GM21447 (cell line): ENCODE results near the gene FOXRED2.
"Not testable (repeated sequence)": the region's sequence is repeated elsewhere in the genome, so short reads cannot be mapped to it uniquely, and the experiment has no call there.

Experiments
- ATAC-seq: cut with Tn5 transposase; IDR thresholded peaks from one replicate; pipeline ENCODE4 v1.9.1; 2021; ENCODE audit not compliant: unreplicated experiment

FOXRED2 gene

DNA sequence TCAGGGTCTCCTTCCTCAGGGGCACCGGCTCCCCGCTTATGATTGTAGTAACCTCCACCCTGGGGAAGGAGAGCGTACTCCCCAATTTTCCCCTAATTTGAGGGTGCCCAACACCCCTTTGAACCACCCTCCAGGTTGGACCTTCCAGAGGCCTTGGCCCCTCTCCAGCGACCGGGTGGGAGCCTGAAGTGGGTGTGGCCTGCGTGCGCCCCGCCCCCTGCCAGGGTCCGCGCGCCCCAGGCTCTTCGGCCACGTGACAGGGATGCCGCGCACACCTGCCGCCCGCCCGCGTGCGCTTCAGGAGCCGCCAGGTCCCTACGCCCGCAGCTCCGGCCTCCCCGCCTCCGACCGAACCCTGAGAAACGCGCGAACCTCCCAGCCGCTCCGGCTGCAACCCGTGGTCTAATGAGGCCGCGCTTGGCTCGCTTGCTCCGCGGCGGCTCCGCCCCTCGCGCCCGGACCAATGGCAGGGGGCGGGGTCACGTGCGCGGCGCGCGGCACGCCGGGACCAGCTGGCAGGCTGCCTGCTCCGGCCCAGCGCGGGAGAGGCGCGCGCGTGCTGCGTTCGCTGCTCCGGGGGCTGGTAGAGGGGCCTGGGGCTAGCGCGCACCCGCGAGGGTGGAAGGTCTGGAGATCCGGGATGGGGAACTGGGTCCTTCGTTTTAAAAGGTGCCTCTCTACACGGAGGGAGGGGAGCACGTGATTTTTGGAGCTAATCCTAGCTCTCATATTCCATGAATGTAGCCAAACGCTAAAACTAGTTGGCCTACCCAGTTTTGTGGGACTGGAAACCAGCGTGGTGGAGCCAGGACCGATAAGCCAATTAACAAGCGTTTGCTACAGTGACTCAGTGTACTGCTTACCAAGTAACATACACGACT lies at the start of gene FOXRED2:
Gene FOXRED2 (minus strand): TSS at position 404 of the 881 bp plus-strand sequence. CDS start 618 bp downstream, outside the sequence.
- peak; percentile 62 for ATAC-seq

DNA sequence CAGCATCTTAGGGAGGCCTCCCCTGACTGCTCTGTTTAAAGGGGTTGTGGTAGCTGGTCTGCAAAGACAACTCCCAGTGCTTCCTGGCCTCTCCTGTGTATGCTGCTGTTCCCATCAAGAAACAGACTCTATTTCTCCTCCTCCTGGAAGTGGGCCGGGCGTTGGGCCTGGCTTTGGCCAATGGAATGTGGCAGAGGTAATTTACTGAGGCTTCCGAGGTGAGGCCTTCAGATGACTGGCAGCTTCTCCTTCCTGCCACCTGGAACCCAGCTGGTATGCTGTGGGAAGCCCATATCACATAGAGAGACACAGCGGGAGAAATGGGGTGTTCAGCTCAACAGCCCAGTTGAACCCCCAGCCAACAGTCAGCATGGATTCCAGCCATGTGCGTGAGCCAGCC lies 47.3 kb upstream of the FOXRED2 start:
- no peak for ATAC-seq

DNA sequence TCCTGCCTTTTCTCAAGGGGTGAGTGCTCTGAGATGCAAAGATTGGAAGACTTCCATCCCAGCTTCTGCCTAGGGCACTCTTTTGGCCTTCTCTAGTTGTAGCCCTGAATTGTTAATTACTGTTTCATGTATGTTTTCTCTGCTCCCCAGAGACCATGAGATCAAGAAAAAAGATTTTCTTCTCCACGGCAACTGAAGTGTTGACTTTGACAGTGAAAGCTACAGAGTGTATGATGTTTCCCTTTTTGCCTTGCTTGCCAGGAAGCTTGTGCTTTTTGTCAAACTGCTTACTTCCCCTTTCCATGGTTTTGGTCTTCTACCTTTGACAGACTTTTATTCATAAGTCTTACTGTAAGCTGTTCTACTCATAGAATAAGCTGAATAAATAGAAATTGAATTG lies 45.4 kb upstream of the FOXRED2 start:
- ATAC-seq, result no peak

DNA sequence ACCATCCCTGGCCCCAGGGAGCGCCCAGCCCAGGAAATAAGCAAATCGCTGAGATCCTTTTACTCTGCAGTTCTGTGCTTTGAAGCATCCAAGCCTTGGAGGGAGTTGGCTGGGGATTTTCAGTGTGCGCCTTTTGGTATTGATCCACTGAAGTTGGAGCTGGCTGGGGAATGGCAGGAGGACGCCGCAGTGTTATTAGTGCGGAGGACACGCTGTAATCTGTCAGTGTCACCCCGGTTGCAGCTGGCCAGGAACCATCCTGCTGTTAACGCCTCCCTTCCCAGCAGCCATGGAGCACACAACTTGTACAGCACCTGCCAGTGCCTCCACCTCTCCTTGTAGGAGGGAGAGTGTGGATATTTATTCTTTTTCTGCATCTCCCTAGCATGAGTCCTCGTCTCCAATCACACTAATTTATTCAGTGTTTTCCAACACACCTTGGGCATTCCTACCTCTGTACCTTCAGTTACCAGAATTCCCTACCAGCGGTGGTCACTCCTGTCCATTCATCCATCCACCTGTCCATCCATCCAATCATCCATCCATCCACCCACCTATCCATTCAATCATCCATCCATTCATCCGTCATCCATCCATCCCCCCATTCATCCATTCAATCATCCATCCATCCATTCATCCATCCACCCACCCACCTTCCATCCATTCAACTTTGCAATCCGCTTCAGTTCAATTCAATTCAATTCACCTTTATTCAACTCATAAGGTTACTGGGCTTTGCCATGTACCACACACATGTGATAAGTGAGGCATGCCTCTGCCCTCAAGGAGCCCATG lies 44.1 kb upstream of the FOXRED2 start:
- ATAC-seq, result no peak

DNA sequence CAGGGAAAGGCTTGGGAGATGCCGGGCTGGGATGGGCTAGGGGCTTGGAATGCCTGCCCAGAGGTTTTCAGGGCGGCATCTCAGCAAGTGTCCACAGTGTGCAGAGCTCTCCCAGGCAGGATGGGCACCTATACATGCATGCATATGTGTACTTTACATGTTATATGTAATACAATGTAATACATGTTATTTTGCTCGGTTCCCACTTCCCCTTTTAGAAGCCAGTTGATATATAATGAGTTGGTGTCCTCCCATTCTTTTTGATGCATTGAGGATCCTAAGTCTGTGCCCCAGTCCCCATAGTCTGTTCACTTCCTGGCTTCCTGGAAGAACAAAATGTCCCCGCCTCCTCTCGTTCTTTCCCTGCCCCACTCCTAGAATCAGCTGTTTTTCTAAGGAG lies 42.2 kb upstream of the FOXRED2 start:
- no peak for ATAC-seq

DNA sequence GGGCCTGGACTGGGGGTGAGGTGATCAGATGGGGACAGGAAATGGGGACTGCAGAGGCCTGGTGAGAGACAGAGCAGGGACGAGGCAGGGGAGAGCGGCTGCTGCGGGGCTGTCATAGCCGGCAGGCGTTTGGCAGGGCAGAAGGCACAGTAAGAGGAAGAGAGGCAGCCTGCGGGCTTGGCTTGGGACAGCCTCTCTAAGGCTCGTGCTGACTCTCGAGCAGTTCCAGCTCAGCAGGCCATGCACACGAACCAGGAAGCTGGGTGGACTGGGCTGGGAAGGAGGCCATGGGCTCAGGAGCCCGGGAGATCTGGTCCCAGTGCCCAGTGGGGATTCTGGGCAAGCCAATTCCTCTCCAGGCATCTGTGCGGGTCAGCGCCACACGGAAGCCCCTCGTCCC lies 41.8 kb upstream of the FOXRED2 start:
- no peak for ATAC-seq

DNA sequence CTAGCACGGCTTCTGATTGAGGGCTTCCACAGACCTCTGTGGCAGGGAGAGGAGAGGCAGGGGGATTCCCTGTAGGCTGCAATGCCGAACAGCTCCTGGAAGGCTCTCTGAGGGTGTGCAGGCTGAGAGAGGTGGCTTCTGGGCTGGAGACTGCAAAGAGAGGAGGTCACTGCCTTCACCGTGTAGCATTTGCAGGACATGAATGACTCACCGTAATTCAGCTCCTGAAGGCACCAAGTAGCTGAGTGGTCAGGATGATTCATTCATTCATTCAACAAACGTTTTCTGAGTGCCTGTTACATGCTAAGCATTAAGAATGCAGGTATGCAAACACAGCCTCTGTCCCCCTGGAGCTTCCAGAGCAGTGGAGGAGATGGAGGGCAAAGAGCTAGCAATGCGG lies 40.1 kb upstream of the FOXRED2 start:
- no peak for ATAC-seq

DNA sequence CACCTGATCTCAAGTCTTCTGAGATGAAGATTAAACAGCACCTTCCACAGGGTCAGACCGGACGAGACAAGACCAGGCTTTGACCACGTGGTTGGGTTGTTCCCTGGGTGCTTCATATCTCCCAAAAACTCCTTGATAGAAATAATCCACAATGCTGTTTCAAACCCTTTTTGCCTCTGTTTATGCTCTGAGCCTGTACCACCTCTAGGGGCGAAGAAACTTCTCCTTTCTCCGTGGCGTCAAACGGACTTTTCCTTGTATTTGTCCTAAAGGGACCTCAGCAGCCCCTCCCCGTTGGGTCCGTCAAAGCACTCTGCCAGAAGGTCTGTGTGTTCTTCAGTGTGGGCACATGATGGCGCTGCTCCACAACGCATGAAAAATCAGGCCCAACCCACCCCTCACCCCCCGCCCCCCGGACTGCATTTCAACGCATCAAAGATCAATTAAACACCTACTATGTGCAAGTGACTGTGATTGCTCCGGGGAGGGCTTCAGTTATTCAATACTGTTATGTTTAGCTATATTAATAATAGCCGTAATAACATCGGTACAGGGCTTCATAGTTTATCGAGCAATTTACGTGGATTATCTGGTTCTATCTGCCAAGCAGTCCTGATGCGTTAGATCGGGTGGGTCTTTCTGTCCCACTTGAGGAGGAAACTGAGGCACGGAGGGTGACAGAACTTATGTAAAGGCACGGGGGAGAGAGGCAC lies 39.4 kb upstream of the FOXRED2 start:
- no peak for ATAC-seq

DNA sequence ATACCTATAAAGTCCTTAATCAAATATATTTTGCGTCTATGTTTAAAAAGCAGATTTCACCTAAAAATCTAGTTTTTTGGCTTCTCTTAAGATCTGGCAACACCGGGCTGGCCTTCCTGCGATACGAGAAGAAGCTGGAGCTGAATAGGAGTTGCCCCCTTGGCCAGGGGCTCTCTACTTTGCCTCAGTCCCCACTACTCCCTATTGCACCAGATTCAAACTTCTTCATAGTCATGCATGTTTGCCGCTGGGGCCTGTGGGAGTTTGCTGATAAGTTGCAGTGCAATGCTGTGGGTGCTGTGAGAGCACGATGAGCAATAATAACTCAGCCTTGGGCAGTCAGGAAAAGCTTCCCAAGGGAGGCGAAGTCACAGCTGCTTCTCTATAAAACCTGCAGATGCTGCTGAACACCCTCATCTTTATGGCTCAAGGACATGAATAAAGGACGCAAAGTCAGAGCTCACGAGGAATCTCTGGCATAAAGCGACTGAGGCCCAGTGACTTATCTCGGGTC lies 37.3 kb upstream of the FOXRED2 start:
- ATAC-seq, result no peak

DNA sequence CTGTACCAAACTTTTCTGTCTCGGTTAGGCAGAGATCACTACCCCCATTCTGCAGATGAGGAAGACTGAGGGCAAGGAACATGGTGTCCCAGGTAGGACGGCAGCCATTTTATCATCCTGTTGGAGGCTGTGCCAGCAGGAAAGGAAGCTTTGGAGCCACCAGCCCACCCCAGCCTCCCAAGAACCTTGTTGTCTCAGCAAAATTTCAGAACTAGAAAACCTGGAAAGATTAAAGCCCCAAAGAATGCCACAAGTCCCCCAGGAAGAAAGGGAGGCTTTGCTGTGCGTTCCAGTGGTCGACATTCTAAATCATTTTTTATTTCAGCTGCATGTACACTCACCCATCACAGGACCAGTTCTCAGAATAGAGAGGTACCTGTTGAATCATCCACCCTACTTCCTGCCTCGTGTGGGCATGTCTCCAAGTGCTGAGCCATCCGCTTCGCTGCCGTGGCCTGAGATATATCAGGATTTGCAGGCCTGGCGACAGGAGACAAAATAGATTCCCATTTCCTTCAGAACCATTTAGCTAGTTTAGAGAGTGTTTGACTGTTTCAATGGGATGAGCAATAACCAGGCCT lies 35.1 kb upstream of the FOXRED2 start:
- no peak for ATAC-seq

DNA sequence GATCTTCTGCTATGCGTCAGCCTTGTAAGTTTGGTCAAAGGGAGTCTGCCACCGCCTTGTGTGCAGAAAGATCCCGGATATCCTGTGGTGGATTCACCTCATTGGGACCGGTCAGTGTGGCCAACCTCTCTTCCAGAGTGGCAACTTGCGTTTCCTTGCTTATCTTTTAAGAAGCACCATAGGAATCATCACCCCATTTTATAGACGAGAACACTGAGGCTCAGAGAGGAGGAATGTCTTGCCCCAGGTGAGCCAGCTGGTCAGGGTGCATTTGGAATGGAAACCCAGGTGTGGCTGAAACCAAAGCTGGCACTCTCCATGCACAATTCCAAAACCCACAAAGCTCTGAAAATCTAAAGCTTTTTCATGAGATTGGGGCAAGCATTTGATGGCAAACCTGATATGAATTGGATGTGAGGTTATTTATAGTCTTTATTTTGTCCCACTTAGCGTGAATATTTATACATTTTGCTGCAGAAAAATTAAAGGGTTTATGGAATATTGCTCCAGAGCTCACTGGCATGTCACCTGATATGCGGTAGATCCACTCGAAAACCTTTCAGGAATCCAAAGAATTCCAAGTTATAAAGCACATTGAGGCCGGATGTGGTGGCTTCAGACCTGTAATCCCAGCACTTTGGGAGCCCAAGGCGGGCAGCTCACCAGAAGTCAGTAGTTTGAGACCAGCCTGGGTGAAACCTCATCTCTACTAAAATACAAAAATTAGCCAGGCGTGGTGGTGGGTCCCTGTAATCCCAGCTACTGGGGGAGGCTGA lies 34.2 kb upstream of the FOXRED2 start:
- no peak for ATAC-seq

DNA sequence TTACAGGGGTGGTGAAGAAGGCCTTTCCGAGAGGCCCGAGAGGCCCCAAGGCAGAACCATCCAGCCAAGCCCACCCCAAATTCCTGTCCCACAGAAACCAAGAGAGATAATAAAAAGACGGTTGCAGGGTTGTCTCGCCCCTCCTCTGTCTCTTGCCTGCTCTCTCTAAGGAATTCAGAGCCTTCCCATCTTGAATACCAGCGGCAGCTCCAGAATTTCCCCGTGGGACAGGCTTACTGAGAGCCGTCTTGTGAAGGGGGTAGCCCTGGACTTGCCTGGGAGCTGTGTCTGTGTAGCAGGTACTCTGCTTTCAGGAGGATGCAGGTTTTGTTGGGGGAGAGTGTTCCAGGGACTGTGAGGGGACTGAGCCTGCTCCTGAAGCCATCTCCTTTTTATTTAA lies 31.7 kb upstream of the FOXRED2 start:
- ATAC-seq, result no peak

DNA sequence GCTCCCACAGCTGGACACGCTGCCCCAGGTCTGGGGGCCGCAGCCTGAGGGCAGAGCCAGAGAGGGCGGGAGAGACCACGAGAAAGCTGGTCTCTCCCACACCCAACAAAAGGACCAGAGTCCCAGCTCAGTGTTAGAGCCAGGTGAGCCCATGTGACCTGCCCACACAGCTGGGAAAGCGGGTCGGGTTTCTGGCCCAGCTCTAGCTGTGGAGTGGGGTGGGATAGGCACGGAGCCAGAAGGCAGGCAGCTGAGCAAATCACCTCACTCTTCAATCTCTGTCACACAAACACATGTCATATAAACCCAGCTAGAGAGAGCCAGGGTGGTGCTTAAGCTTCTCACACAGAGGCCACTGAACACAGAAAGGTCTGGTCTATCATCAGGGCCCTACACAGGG lies 29.9 kb upstream of the FOXRED2 start:
- ATAC-seq, result no peak

DNA sequence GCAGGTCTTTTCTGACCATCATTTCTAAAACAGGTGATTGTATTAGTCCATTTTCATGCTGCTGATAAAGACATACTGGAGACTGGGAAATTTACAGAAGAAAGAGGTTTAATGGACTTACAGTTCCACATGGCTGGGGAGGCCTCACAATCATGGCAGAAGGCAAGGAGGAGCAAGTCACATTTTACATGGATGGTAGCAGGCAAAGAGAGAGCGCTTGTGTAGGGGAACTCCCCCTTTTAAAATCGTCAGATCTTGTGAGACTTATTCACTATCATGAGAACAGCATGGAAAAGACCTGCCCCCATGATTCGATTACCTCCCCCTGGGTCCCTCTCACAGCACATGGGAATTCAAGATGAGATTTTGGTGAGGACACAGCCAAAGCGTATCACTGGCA lies 26.5 kb upstream of the FOXRED2 start:
- ATAC-seq, result not testable (repeated sequence)

DNA sequence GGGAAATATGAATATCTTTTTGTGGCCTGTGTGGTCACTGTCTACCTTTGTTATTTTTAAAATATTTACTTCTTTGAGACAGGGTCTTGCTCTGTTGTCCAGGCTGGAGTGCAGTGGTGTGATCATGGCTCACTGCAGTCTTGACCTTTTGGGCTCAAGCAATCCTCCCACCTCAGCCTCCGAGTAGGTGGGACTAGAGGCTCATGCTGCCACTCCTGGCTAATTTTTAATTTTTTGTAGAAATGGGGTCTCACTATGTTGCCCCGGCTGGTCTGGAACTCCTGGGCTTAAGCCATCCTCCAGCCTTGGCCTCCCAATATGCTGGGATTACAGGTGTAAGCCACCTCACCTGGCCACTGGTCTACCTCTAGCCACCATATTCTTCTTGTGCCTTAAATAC lies 25.6 kb upstream of the FOXRED2 start:
- ATAC-seq, result no peak

DNA sequence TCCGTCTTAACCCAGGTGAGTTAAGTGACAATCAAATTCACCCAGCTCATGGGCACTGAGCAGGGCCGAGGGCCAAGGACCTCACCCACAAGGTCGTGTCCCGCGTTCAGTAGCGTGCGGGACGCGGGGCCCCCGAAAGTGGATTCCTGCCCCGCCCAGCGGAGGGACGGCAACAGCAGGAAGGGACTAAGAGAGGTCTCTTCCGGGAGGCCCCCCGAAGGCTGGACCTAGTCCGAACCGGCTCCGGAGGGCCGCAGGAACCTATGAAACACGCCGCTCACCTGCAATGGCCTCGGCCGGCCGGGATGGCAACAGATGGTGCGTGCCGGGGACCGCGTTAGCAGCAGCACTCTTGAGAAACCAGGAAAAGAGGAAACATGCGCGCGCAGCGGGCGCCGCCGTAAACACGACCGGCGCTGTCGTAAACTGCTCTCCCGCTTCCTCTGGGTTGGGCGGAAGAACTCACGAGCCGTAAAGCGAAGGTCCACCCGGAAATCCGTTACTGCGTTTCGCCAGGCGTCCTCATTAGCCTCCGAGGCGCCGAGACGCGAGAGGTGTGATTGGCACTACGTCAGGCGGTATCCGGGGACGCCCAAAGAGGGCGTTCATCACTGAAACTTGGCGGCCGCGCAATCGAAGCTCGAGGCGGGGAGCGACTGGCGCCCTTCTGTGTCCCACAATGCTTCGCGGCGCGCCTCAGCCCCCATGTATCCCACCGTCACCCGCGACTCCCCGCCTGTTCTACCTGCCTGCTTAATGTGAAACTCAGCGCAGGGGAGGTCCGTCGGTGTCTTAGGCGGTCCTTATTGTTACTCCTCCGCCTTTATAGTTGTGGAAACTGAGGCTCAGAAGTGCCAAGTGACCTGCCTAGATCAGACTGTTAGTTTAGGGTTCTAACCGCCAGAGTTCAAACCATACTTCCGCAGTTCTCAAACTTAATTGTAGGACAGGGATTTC lies 22.2 kb upstream of the FOXRED2 start, which contains the start of gene EIF3D:
Gene EIF3D (minus strand): TSS at position 372 of the 957 bp plus-strand sequence. CDS start 3,045 bp downstream, outside the sequence.
- peak; percentile 88 for ATAC-seq

DNA sequence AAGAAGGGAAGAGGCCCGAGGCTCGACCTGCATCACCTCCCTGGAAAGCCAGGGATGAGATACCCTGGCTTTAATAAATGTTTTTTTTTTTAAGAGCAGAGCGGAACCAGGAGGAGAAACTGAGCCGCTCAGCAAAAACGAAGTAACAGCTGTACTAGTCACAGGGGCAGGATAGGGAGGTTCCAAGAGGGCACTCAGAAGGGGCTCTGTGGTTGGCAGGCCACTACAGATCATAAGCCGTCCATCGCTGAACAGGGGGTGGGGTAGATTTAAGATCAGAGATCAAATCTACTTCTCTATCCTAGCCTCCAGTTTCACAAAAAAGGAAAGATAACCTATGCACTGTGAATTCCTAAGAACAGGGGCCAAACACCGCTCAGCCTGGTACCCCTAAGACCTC lies 21.5 kb upstream of the FOXRED2 start:
- no peak for ATAC-seq

DNA sequence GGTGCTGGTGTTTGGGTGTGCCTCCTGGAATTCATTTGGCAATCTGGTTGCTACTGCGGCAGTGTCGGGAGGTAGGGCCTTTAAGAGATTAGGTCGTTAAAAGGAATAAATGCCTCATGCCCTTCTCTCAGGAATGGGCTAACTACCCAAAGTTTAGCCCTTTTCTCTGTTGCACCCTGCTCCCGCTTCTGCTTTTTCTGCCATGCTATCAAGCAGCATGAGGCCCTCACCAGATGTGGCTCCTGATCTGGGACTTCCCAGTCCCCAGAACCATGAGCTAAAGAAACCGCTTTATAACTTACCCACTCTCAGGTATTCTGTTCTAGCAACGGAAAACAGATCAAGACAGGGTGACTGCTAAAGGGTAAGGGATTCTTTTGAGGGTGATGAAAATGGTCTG lies 15.8 kb upstream of the FOXRED2 start:
- no peak for ATAC-seq

DNA sequence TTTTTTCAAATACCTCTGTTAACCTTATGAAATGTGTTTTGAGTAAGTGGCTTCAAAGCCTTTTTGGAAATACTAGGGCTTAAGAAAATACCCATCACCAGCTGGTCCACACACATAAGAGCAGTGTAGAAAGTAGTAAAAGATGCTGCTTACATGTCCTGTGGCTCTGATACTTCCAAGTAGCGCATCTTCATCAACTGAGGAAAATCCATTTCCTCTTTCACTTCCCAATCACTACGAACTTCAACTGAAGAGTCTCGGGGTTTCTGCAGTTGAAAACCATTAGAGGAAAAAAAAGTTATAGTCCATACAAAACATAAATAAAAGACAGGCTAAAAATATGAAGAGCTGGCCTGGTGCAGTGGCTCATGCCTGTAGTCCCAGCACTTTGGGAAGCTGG lies 13.6 kb upstream of the FOXRED2 start:
- no peak for ATAC-seq
